Testis (tissue), 2 donors: ENCODE data around the gene SPARC.

Experiments
- POLR2A ChIP-seq: fragments of 450-650 bp; IDR thresholded peaks from one replicate; pipeline ENCODE4 v1.6.1; 2017; ENCODE audit warnings: antibody characterized with exemption, mild to moderate bottlenecking, moderate library complexity
- TF ChIP-seq, protein P1 (sequence below), 3 experiments: fragments of 450-650 bp in 2 of 3; fragments of 200-600 bp in 1 of 3; sonication (generic) in 1 of 3; IDR thresholded peaks; one replicate each; pipeline ENCODE4 v1.5.1; 2016 to 2019; ENCODE audit warnings: antibody characterized with exemption in 3 of 3, mild to moderate bottlenecking in 2 of 3, moderate library complexity in 1 of 3

DNA sequence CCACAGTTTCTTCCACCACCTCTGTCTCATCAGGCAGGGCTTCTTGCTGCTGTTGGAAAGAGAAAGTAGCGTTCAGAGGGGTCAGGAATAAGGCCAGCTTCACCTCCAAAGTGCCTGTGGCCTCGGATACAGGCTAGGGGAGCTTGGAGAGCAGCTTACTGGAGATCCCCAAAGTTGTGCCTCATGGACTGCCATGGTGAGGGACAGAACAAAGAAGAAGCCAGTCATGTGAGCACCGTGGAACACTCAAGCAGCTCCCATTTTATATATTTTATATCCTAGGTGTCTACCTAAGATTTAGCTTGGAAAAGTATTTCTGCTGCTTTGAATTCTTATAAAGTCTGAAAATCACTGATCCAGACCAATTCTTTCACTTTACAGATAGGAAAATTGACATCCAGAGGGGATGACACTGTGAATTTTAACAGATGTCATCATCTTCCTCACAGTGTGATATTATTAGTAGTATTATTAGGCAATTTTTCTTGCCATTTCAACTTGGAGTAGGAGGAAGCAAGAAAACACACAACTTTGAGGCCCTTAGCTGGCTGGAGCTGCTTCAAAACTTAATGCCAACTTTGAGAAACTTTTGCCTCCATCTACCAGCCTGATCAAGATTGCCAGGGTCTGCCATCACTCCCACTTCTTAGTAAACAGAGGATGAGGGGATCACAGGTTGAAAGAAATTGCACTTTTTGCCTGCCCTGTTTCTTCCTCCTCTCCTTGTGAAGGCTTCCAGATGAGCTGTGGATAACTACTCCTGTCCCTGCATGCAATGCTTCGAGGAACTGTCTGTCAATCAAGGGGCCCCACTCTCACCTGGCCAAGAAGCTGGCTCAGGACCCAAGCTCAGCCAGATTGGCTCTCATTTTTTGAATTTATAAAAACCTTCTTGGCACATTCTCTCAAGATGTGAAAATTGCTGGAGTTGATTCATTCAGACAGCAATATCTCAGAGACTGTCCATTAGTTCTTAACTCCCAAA lies 11.8 kb downstream of the SPARC start:
- TF ChIP-seq, protein P1, sequence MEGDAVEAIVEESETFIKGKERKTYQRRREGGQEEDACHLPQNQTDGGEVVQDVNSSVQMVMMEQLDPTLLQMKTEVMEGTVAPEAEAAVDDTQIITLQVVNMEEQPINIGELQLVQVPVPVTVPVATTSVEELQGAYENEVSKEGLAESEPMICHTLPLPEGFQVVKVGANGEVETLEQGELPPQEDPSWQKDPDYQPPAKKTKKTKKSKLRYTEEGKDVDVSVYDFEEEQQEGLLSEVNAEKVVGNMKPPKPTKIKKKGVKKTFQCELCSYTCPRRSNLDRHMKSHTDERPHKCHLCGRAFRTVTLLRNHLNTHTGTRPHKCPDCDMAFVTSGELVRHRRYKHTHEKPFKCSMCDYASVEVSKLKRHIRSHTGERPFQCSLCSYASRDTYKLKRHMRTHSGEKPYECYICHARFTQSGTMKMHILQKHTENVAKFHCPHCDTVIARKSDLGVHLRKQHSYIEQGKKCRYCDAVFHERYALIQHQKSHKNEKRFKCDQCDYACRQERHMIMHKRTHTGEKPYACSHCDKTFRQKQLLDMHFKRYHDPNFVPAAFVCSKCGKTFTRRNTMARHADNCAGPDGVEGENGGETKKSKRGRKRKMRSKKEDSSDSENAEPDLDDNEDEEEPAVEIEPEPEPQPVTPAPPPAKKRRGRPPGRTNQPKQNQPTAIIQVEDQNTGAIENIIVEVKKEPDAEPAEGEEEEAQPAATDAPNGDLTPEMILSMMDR (IDR thresholded peaks at IDR 0.05): no peak
- TF ChIP-seq POLR2A: no peak
